ENCODE data around the gene PTPRN2. TPM values are rescaled to one million over a fixed set of nuclear protein-coding genes. Genes with fewer than 3 reads are reported as not detected.
"Not testable (repeated sequence)": the region's sequence is repeated elsewhere in the genome, so short reads cannot be mapped to it uniquely, and the experiment has no call there.

The PTPRN2 gene
- total RNA-seq, 2 experiments from 2014 or later: 0.70 TPM; not detected in 1

GRCh38 chr7:157983502-157984422, 603.9 kb downstream of the PTPRN2 start:
- H3K36me3 ChIP-seq (ENCODE audit: insufficient read depth, low read length): no peaks in the 10 kb centered on the region
- ChIA-PET POLR2A (no interaction called here), CTCF (ENCODE audit: unreplicated experiment) (no interaction called here)
- no peaks in the 10 kb centered on the region for H4K20me1 ChIP-seq (ENCODE audit: insufficient read depth, low read length)
- H3K79me2 ChIP-seq (ENCODE audit: insufficient read depth, low read depth, low read length): no peaks in the 10 kb centered on the region
- intact Hi-C loops (cut with micrococcal nuclease; ENCODE audit: unreplicated experiment): no loop called here
- no peak overlapping the region for H3K4me2 ChIP-seq (ENCODE audit: low read length)
- H3K4me3 ChIP-seq (ENCODE audit: low read depth, low read length, poor library complexity, severe bottlenecking): no peak overlapping the region
- no TSS peak for BruUV-seq (replicated peaks)
- H3K27ac ChIP-seq (ENCODE audit: low read depth, low read length, poor library complexity, severe bottlenecking): no peak overlapping the region
- H3K9me2 ChIP-seq (ENCODE audit: insufficient read depth, low read length): no peaks in the 10 kb centered on the region
- H2AFZ ChIP-seq (ENCODE audit: low read length): no peak overlapping the region
- TF ChIP-seq EZH2phosphoT487 (IDR thresholded peaks at IDR 0.05; ENCODE audit: borderline replicate concordance, low read depth, low read length): no peak
- TF ChIP-seq, protein P1, sequence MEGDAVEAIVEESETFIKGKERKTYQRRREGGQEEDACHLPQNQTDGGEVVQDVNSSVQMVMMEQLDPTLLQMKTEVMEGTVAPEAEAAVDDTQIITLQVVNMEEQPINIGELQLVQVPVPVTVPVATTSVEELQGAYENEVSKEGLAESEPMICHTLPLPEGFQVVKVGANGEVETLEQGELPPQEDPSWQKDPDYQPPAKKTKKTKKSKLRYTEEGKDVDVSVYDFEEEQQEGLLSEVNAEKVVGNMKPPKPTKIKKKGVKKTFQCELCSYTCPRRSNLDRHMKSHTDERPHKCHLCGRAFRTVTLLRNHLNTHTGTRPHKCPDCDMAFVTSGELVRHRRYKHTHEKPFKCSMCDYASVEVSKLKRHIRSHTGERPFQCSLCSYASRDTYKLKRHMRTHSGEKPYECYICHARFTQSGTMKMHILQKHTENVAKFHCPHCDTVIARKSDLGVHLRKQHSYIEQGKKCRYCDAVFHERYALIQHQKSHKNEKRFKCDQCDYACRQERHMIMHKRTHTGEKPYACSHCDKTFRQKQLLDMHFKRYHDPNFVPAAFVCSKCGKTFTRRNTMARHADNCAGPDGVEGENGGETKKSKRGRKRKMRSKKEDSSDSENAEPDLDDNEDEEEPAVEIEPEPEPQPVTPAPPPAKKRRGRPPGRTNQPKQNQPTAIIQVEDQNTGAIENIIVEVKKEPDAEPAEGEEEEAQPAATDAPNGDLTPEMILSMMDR (conservative IDR thresholded peaks at IDR 0.05; ENCODE audit: low read length): no peak
- H3K9me3 ChIP-seq (ENCODE audit: low read length): no peaks in the 10 kb centered on the region
- no peaks in the 10 kb centered on the region for H3K4me1 ChIP-seq (ENCODE audit: insufficient read depth, low read length, poor library complexity, severe bottlenecking)
- DNase-seq (ENCODE audit: low spot score): no peak

- ChIA-PET POLR2A (interaction anchor here (0.7 kb wide), 1 partner anchor 64 kb away, joined by 3 read pairs; no protein-coding TSS in a partner anchor), CTCF (ENCODE audit: unreplicated experiment) (no interaction called here)
- no peak for DNase-seq (ENCODE audit: low spot score)
- Histone ChIP-seq H3K4me2 (ENCODE audit: low read length) (no peak overlapping the region), H3K36me3 (ENCODE audit: insufficient read depth, low read length) (no peaks in the 10 kb centered on the region), H3K9me3 (ENCODE audit: low read length) (no peaks in the 10 kb centered on the region), H3K79me2 (ENCODE audit: insufficient read depth, low read depth, low read length) (no peaks in the 10 kb centered on the region), H4K20me1 (ENCODE audit: insufficient read depth, low read length) (no peaks in the 10 kb centered on the region), H3K4me1 (ENCODE audit: insufficient read depth, low read length, poor library complexity, severe bottlenecking) (no peaks in the 10 kb centered on the region), H3K27ac (ENCODE audit: low read depth, low read length, poor library complexity, severe bottlenecking) (no peak overlapping the region), H3K4me3 (ENCODE audit: low read depth, low read length, poor library complexity, severe bottlenecking) (no peak overlapping the region), H2AFZ (ENCODE audit: low read length) (no peak overlapping the region), H3K9me2 (ENCODE audit: insufficient read depth, low read length) (no peaks in the 10 kb centered on the region)
- BruUV-seq (replicated peaks): no TSS peak
- intact Hi-C loops (cut with micrococcal nuclease; ENCODE audit: unreplicated experiment): no loop called here
- TF ChIP-seq, protein P1 (conservative IDR thresholded peaks at IDR 0.05; ENCODE audit: low read length): no peak
Observed at GRCh38 chr7:157981778-157982177, 605.8 kb downstream of the PTPRN2 start.

GRCh38 chr7:157980774-157981173, 606.8 kb downstream of the PTPRN2 start:
- no peaks in the 10 kb centered on the region for H3K36me3 ChIP-seq (ENCODE audit: insufficient read depth, low read length)
- no peaks in the 10 kb centered on the region for H3K9me2 ChIP-seq (ENCODE audit: insufficient read depth, low read length)
- no peaks in the 10 kb centered on the region for H4K20me1 ChIP-seq (ENCODE audit: insufficient read depth, low read length)
- intact Hi-C loops (cut with micrococcal nuclease; ENCODE audit: unreplicated experiment): no loop called here
- H3K4me2 ChIP-seq (ENCODE audit: low read length): no peak overlapping the region
- POLR2A ChIA-PET: no interaction called here
- no TSS peak for BruUV-seq (replicated peaks)
- TF ChIP-seq, protein P1 (conservative IDR thresholded peaks at IDR 0.05; ENCODE audit: low read length): no peak
- no peak for TF ChIP-seq EZH2phosphoT487 (IDR thresholded peaks at IDR 0.05; ENCODE audit: borderline replicate concordance, low read depth, low read length)
- no peaks in the 10 kb centered on the region for H3K4me1 ChIP-seq (ENCODE audit: insufficient read depth, low read length, poor library complexity, severe bottlenecking)
- H3K27ac ChIP-seq (ENCODE audit: low read depth, low read length, poor library complexity, severe bottlenecking): no peak overlapping the region
- no peak for DNase-seq (ENCODE audit: low spot score)
- no peaks in the 10 kb centered on the region for H3K79me2 ChIP-seq (ENCODE audit: insufficient read depth, low read depth, low read length)
- H3K4me3 ChIP-seq (ENCODE audit: low read depth, low read length, poor library complexity, severe bottlenecking): no peak overlapping the region
- H3K9me3 ChIP-seq (ENCODE audit: low read length): no peaks in the 10 kb centered on the region
- H2AFZ ChIP-seq (ENCODE audit: low read length): no peak overlapping the region
- CTCF ChIA-PET (ENCODE audit: unreplicated experiment): no interaction called here

DNA sequence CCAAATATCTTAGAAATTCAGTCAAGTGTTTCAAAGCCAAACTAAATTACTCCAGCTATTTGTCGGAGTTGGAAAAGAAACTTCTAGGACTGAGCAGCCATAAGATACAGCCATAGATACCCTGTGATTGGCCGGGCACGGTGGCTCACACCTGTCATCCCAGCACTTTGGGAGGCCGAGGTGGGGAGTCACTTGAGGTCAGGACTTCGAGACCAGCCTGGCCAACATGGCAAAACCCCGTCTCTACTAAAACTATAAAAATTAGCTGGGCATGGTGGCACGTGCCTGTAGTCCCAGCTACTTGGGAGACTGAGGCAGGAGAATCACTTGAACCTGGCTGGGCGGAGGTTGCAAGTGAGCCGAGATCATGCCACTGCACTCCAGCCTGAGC, 607.3 kb downstream of the PTPRN2 start:
- H3K4me3 ChIP-seq (ENCODE audit: low read depth, low read length, poor library complexity, severe bottlenecking); H3K27ac ChIP-seq (ENCODE audit: low read depth, low read length, poor library complexity, severe bottlenecking); BruUV-seq (replicated peaks); DNase-seq (ENCODE audit: low spot score); H3K4me2 ChIP-seq (ENCODE audit: low read length); H3K9me2 ChIP-seq (ENCODE audit: insufficient read depth, low read length); H3K36me3 ChIP-seq (ENCODE audit: insufficient read depth, low read length); CTCF ChIA-PET (ENCODE audit: unreplicated experiment); H3K79me2 ChIP-seq (ENCODE audit: insufficient read depth, low read depth, low read length); H3K9me3 ChIP-seq (ENCODE audit: low read length); H3K4me1 ChIP-seq (ENCODE audit: insufficient read depth, low read length, poor library complexity, severe bottlenecking); H4K20me1 ChIP-seq (ENCODE audit: insufficient read depth, low read length); intact Hi-C loops (cut with micrococcal nuclease; ENCODE audit: unreplicated experiment); POLR2A ChIA-PET; H2AFZ ChIP-seq (ENCODE audit: low read length): not testable (repeated sequence)

All from OCI-LY7 (cell line).